ENCODE data around the gene IRS1.

IRS1 gene

DNA sequence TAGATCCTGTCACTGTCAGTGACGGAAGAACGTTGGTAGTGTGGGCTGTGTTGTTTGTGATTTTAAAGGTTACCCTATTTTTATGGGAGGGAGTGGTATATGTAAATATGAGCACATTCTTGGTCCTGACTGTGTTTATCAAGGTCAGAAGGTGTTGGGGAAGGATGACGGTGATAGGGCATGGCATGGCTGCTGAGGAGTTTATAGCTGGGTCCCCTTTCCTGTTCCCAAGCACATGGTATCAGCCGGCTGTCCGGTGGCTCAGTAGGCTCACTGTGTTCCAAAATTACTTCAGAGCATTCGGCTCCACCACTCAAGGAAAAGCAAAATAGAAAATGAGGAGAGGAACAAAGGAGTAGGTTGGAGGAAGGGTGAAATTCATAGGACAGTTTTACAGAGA is 28.6 kb downstream of the IRS1 start:
- Histone ChIP-seq H3K4me1 (ENCODE audit: control insufficient read depth, insufficient read depth, low read length) (peaks cover 13% of the 10 kb centered on the region; the same call in 1 of the 2 replicates), H3K36me3 (ENCODE audit: control insufficient read depth, insufficient read depth, low read length) (peaks cover 20% of the 10 kb centered on the region; the same call in 1 of the 2 replicates), H3K9ac (ENCODE audit: low read length) (no peak overlapping the region), H3K27me3 (ENCODE audit: control insufficient read depth, insufficient read depth, low read length) (no peaks in the 10 kb centered on the region), H3K9me3 (ENCODE audit: control insufficient read depth, insufficient read depth, low read depth, low read length) (peaks cover 12% of the 10 kb centered on the region), H3K4me3 (ENCODE audit: low read depth, low read length) (no peak overlapping the region), H3K27ac (ENCODE audit: low read depth, low read length) (no peak overlapping the region)

DNA sequence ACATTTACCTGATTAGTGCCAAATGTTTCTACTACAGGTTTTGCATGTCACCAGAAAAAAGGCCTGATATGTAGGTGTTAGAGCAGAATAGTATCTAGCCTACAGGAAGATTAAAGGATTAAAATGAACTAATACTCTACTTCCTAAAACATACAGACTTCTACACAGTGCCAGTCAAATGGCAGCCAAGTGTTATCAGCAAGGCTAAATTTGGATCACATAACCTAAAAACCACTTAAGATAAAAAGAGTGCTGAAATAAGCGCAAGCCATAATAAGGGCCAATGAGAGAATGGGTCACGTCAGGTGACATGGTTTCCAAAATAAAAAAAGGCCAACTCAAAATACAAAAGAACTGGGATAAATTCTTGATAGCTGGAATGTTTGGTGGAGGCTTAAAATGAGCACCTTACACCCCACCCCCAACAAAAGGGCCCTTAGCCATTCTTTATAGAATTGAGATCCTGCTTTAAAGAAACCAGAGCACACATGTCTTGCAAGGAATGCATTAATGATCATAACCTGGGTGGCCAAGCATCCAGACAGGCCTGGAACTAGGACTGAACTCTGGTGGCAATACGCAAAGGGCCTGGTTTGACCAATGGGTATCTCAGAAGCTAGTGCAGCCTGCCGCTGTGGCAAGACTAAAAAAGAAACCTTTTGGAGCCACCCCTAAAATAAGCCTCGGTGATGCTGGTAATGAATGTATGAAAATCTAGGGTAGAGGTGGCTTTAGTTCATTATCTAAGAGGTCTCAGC is 32.4 kb downstream of the IRS1 start:
- Histone ChIP-seq H3K4me1 (ENCODE audit: control insufficient read depth, insufficient read depth, low read length) (peaks cover 4% of the 10 kb centered on the region; the same call in 1 of the 2 replicates), H3K9me3 (ENCODE audit: control insufficient read depth, insufficient read depth, low read depth, low read length) (no peaks in the 10 kb centered on the region), H3K36me3 (ENCODE audit: control insufficient read depth, insufficient read depth, low read length) (peaks cover 6% of the 10 kb centered on the region; the same call in 1 of the 2 replicates), H3K9ac (ENCODE audit: low read length) (no peak overlapping the region), H3K27ac (ENCODE audit: low read depth, low read length) (no peak overlapping the region), H3K27me3 (ENCODE audit: control insufficient read depth, insufficient read depth, low read length) (no peaks in the 10 kb centered on the region), H3K4me3 (ENCODE audit: low read depth, low read length) (no peak overlapping the region)

DNA sequence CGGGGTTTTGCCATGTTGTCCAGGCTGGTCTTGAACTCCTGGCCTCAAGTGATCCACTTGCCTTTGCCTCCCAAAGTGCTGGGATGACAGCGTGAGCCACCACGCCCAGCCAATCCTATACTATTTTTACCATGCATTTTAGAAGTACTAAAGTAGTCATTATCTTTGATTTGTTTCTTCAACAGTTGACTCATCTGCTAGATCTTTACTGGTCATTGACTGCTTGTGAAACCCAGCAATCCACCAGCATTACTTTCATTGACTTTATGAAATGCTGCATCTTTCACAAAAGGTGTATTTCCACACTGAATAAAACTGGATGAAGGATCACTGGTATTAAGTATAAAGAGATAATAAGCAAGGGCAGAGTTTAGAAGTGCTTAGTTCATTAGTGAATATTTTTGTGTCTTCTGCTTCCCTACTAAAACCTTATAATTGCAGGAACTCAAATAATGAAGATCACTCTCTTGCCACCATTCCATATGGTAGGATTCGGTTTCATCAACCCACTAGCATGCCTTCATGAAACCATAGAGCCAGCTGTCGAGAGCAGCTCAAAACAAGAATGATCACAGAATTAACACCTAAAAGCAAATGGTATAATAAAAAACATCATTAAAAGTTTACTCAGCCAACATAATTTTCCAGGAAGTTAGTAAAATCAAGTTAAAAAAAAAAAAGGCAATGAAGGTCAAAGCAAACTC is 33.1 kb downstream of the IRS1 start:
- peaks cover 6% of the 10 kb centered on the region; the same call in 1 of the 2 replicates for H3K36me3 ChIP-seq (ENCODE audit: control insufficient read depth, insufficient read depth, low read length)
- H3K4me1 ChIP-seq (ENCODE audit: control insufficient read depth, insufficient read depth, low read length): no peaks in the 10 kb centered on the region; the same call in 1 of the 2 replicates
- no peak overlapping the region for H3K27ac ChIP-seq (ENCODE audit: low read depth, low read length)
- H3K4me3 ChIP-seq (ENCODE audit: low read depth, low read length): no peak overlapping the region
- no peaks in the 10 kb centered on the region for H3K9me3 ChIP-seq (ENCODE audit: control insufficient read depth, insufficient read depth, low read depth, low read length)
- H3K27me3 ChIP-seq (ENCODE audit: control insufficient read depth, insufficient read depth, low read length): no peaks in the 10 kb centered on the region
- no peak overlapping the region for H3K9ac ChIP-seq (ENCODE audit: low read length)

DNA sequence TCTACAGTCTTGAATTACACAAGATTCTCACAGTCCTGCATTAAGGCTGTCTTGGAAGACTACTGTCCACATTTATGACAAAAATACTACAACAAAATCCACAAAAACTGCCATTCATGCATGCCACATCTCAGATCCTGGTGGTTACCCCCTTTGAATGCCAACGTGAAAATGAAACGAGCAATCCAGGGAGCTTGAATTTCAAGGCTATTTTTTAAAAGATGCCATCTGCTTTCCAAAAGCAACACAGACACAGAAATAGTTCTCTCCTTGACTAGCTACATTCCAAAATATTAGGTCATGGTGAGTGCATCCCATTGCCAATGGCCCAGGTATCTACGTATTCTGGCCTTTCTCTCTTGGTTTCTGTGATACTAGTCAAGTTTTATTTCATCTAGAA is 36.3 kb downstream of the IRS1 start:
- Histone ChIP-seq H3K27me3 (ENCODE audit: control insufficient read depth, insufficient read depth, low read length) (no peaks in the 10 kb centered on the region), H3K27ac (ENCODE audit: low read depth, low read length) (no peak overlapping the region), H3K36me3 (ENCODE audit: control insufficient read depth, insufficient read depth, low read length) (peaks cover 6% of the 10 kb centered on the region; the same call in 1 of the 2 replicates), H3K4me1 (ENCODE audit: control insufficient read depth, insufficient read depth, low read length) (no peaks in the 10 kb centered on the region), H3K9me3 (ENCODE audit: control insufficient read depth, insufficient read depth, low read depth, low read length) (no peaks in the 10 kb centered on the region), H3K9ac (ENCODE audit: low read length) (no peak overlapping the region), H3K4me3 (ENCODE audit: low read depth, low read length) (no peak overlapping the region)

DNA sequence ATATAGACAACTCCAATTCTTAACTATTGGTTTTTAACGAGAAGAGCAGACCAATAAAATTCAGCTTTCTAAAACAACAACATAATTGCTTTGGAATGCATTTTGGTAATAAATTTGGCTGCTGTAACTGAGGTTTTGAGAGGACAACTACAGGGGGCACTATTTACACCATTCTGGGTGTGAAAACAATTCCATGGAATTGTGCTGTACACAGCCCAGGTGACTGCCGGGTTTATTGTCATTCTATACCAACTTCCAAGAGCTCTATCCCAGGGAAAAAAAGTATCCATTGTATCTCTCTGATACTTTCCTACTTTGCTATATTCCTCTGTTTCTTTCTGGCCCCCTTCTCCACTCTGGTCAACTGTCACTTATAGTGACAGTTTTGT is 38.4 kb downstream of the IRS1 start:
- H3K9me3 ChIP-seq (ENCODE audit: control insufficient read depth, insufficient read depth, low read depth, low read length): no peaks in the 10 kb centered on the region
- peaks cover 2% of the 10 kb centered on the region; the same call in 1 of the 2 replicates for H3K36me3 ChIP-seq (ENCODE audit: control insufficient read depth, insufficient read depth, low read length)
- H3K27ac ChIP-seq (ENCODE audit: low read depth, low read length): no peak overlapping the region
- peaks cover under 1% of the 10 kb centered on the region; the same call in 1 of the 2 replicates for H3K4me1 ChIP-seq (ENCODE audit: control insufficient read depth, insufficient read depth, low read length)
- H3K27me3 ChIP-seq (ENCODE audit: control insufficient read depth, insufficient read depth, low read length): no peaks in the 10 kb centered on the region
- H3K9ac ChIP-seq (ENCODE audit: low read length): no peak overlapping the region
- no peak overlapping the region for H3K4me3 ChIP-seq (ENCODE audit: low read depth, low read length)

DNA sequence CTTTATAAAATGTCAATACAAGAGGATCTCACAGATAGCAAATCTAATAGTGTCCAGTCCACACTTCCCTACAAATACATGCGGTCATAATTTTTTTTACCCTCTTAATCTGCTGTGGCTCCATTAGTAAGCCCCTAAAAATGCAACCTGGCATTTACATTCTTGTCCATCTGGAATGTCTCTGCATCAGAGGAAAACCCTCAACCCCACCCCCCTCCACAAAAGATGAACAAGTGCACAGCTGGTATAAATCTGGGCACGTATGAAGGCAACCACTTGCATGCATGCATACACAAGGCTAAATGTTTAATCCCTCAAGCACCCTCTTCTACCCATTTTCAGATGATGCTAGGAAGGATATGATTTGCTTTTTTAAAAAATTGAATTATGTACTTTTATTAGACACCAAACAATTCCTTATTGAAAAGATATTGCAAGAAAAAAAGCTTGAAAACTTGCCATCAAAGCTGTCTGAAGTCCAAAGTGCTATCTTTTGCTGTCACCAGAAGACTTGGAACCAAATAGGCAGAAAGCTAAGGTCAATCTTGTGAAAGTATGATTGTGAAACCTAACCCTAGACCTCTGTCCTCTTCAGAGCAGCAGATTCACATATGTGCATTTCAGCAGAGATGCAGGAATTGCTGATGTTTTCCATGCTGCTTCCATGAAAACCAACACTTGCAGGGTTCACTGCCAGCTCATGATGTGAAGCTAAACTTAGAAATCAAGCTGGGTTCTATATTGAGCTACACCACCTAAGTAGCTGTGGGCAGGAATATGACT is 39.0 kb downstream of the IRS1 start:
- peaks cover 2% of the 10 kb centered on the region; the same call in 1 of the 2 replicates for H3K36me3 ChIP-seq (ENCODE audit: control insufficient read depth, insufficient read depth, low read length)
- H3K27me3 ChIP-seq (ENCODE audit: control insufficient read depth, insufficient read depth, low read length): no peaks in the 10 kb centered on the region
- peaks cover 6% of the 10 kb centered on the region for H3K4me1 ChIP-seq (ENCODE audit: control insufficient read depth, insufficient read depth, low read length)
- H3K9ac ChIP-seq (ENCODE audit: low read length): no peak overlapping the region
- no peak overlapping the region for H3K27ac ChIP-seq (ENCODE audit: low read depth, low read length)
- H3K9me3 ChIP-seq (ENCODE audit: control insufficient read depth, insufficient read depth, low read depth, low read length): no peaks in the 10 kb centered on the region
- H3K4me3 ChIP-seq (ENCODE audit: low read depth, low read length): no peak overlapping the region

DNA sequence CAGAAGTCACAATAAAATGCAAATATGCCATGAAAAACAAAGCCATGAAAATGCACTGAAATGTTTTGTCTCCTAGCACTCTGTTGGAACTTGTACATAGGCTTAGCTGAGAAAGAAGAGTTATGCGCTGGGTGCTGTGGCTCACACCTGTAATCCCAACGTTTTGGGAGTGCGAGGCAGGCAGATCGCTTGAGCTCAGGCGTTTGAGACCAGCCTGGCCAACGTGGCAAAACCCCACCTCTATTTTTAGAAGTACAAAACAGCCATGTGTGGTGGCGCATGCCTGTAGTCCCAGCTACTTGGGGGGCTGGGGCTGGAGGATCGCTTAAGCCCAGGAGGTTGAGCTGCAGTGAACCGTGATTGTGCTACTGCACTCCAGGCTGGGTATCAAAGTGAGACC is 39.9 kb downstream of the IRS1 start:
- H3K36me3 ChIP-seq (ENCODE audit: control insufficient read depth, insufficient read depth, low read length): peaks cover 2% of the 10 kb centered on the region; the same call in 1 of the 2 replicates
- H3K27me3 ChIP-seq (ENCODE audit: control insufficient read depth, insufficient read depth, low read length): no peaks in the 10 kb centered on the region
- peaks cover 8% of the 10 kb centered on the region for H3K4me1 ChIP-seq (ENCODE audit: control insufficient read depth, insufficient read depth, low read length)
- 0 out of 2 replicates have a peak overlapping the region, but pooled peaks have one; percentile 9 for H3K27ac ChIP-seq (ENCODE audit: low read depth, low read length)
- no peak overlapping the region for H3K9ac ChIP-seq (ENCODE audit: low read length)
- H3K4me3 ChIP-seq (ENCODE audit: low read depth, low read length): no peak overlapping the region
- no peaks in the 10 kb centered on the region for H3K9me3 ChIP-seq (ENCODE audit: control insufficient read depth, insufficient read depth, low read depth, low read length)

DNA sequence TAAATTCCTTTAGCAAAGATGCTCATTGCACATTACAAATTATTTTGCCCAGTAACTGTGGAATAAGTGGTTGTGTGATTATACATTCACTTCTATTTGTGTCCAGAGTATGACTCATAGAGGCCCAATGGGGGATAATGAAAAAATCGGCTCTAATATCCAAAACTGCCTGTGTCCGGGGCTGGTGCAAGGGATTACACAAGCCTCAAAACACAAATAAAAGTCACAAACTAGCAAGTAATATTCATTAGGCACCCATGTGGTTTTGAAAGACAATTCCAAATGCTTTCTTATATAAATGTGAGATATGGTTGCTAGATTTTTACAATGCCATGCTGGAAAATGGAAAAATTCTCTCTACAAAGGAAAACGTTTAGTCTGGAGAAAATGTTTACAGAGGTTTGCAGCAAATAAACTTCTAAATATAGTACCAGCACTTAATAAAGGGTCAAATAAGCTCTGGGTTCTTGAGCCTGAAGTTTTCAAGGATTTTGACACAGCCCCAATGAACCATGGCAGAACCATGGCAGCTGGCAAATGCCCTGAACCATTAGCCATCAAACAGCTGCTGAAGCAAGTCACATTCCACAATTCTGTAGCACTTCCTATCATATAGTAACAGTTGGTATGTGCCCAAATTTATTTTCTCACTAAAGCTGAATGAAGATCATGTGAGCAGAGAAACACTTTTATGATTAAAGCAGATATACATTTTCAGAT is 40.5 kb downstream of the IRS1 start:
- Histone ChIP-seq H3K9ac (ENCODE audit: low read length) (no peak overlapping the region), H3K27me3 (ENCODE audit: control insufficient read depth, insufficient read depth, low read length) (no peaks in the 10 kb centered on the region), H3K27ac (ENCODE audit: low read depth, low read length) (no peak overlapping the region), H3K4me3 (ENCODE audit: low read depth, low read length) (no peak overlapping the region), H3K9me3 (ENCODE audit: control insufficient read depth, insufficient read depth, low read depth, low read length) (no peaks in the 10 kb centered on the region), H3K4me1 (ENCODE audit: control insufficient read depth, insufficient read depth, low read length) (peaks cover 8% of the 10 kb centered on the region), H3K36me3 (ENCODE audit: control insufficient read depth, insufficient read depth, low read length) (peaks cover under 1% of the 10 kb centered on the region; the same call in 1 of the 2 replicates)

DNA sequence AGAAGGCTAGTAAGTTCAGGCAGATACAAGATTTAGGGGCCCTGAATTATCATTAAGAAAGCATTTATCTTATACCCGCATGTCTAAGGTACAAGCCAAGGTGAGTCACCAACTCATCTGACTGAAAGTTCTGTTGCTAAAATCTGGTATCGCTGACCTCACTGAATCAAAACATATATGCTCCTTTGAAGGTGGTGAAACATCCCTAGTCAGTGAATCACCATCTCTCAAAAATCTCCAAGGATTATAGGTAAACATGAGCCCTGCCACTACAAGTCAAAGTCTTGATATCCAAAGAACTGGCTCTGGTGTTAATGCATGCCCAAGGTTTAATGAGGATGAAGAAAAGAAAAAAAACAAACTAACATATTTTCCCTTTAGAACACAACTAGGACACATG is 43.5 kb downstream of the IRS1 start:
- no peak overlapping the region for H3K4me3 ChIP-seq (ENCODE audit: low read depth, low read length)
- no peaks in the 10 kb centered on the region for H3K27me3 ChIP-seq (ENCODE audit: control insufficient read depth, insufficient read depth, low read length)
- peaks cover 8% of the 10 kb centered on the region for H3K4me1 ChIP-seq (ENCODE audit: control insufficient read depth, insufficient read depth, low read length)
- no peaks in the 10 kb centered on the region for H3K9me3 ChIP-seq (ENCODE audit: control insufficient read depth, insufficient read depth, low read depth, low read length)
- no peak overlapping the region for H3K27ac ChIP-seq (ENCODE audit: low read depth, low read length)
- no peak overlapping the region for H3K9ac ChIP-seq (ENCODE audit: low read length)
- H3K36me3 ChIP-seq (ENCODE audit: control insufficient read depth, insufficient read depth, low read length): no peaks in the 10 kb centered on the region

DNA sequence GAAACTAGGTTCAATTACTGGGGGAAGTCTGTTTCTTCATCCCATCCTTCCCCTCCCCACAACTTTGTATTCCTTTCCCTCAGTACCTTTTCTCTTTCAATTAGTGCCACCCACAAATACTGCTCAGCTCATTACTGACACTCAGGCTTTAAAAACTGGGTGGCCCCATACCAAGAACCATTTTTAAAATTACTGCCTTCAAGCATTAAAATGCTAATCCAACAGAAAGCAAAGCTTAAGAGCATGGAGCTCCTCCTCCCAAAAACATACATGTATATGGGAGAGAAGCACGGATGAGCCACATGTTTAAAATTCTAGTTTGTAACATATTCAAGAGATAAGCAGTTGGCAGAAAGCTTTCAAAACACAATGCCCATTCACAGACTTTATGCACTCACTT is 44.0 kb downstream of the IRS1 start:
- H3K27ac ChIP-seq (ENCODE audit: low read depth, low read length): no peak overlapping the region
- H3K9me3 ChIP-seq (ENCODE audit: control insufficient read depth, insufficient read depth, low read depth, low read length): no peaks in the 10 kb centered on the region
- H3K36me3 ChIP-seq (ENCODE audit: control insufficient read depth, insufficient read depth, low read length): no peaks in the 10 kb centered on the region
- no peak overlapping the region for H3K9ac ChIP-seq (ENCODE audit: low read length)
- H3K4me3 ChIP-seq (ENCODE audit: low read depth, low read length): no peak overlapping the region
- H3K27me3 ChIP-seq (ENCODE audit: control insufficient read depth, insufficient read depth, low read length): no peaks in the 10 kb centered on the region
- peaks cover 8% of the 10 kb centered on the region for H3K4me1 ChIP-seq (ENCODE audit: control insufficient read depth, insufficient read depth, low read length)

Measured in HUES6 (cell line).